GM23338 (cell line): ENCODE measurements around the gene GPC5. TPM values are rescaled to one million over a fixed set of nuclear protein-coding genes. Genes with fewer than 3 reads are reported as not detected.

Experiments used
- ATAC-seq: fragments of 200-7000 bp; cut with Tn5 transposase; 3 replicates; pipeline ENCODE4 v1.9.1; 2020
- DNase-seq: peaks from one replicate; pipeline ENCODE4 v3.0.0-alpha.2; 2015; ENCODE audit warnings: low spot score
- H2AFZ ChIP-seq: fragments of 200-600 bp; sonication (generic); 2 replicates; pipeline ENCODE4 v1.8.0; 2016; ENCODE audit warnings: antibody characterized with exemption, mild to moderate bottlenecking, moderate library complexity
- H3F3A ChIP-seq: fragments of 200-600 bp; sonication (generic); replicated peaks from 2 replicates; pipeline ENCODE4 v1.8.0; 2017; ENCODE audit warnings: antibody characterized with exemption, mixed run types, low read depth
- H3K27ac ChIP-seq: fragments of 200-600 bp; sonication (generic); 2 replicates; pipeline ENCODE4 v1.6.1; 2016; ENCODE audit warnings: low read depth
- H3K27me3 ChIP-seq: fragments of 200-600 bp; sonication (generic); 2 replicates; pipeline ENCODE4 v1.8.0; 2016; ENCODE audit warnings: mild to moderate bottlenecking, mixed run types, moderate library complexity; ENCODE audit not compliant: insufficient read depth
- H3K36me3 ChIP-seq: fragments of 200-600 bp; sonication (generic); 2 replicates; pipeline ENCODE4 v1.8.0; 2016; ENCODE audit warnings: mild to moderate bottlenecking; ENCODE audit not compliant: insufficient read depth
- H3K4me1 ChIP-seq: fragments of 200-600 bp; sonication (generic); 2 replicates; pipeline ENCODE4 v1.8.0; 2016; ENCODE audit warnings: mild to moderate bottlenecking, moderate library complexity; ENCODE audit not compliant: insufficient read depth
- H3K4me2 ChIP-seq: fragments of 200-600 bp; sonication (generic); 2 replicates; pipeline ENCODE4 v1.7.1; 2017; ENCODE audit warnings: mixed run types
- H3K4me3 ChIP-seq: fragments of 200-600 bp; sonication (generic); 2 replicates; pipeline ENCODE4 v1.6.1; 2016; ENCODE audit warnings: mixed run types
- H3K79me2 ChIP-seq: fragments of 200-600 bp; sonication (generic); replicated peaks from 2 replicates; pipeline ENCODE4 v1.8.0; 2017; ENCODE audit warnings: mild to moderate bottlenecking; ENCODE audit not compliant: insufficient read depth
- H3K9me2 ChIP-seq: fragments of 200-600 bp; sonication (generic); 2 replicates; pipeline ENCODE4 v1.8.0; 2017; ENCODE audit not compliant: insufficient read depth
- H4K20me1 ChIP-seq: fragments of 200-600 bp; sonication (generic); replicated peaks from 2 replicates; pipeline ENCODE4 v1.8.0; 2017; ENCODE audit warnings: mild to moderate bottlenecking; ENCODE audit not compliant: insufficient read depth
- H3K27ac Mint-ChIP-seq: 2 replicates; pipeline ENCODE4 v1.8.0; 2020; ENCODE audit warnings: inconsistent platforms, mild to moderate bottlenecking, moderate library complexity, mixed read lengths
- H3K27me3 Mint-ChIP-seq: 3 replicates; pipeline ENCODE4 v1.8.0; 2022; ENCODE audit warnings: low read depth, mild to moderate bottlenecking, moderate library complexity, mixed read lengths, inconsistent platforms; ENCODE audit not compliant: insufficient read depth, poor library complexity
- H3K36me3 Mint-ChIP-seq: 3 replicates; pipeline ENCODE4 v1.8.0; 2021; ENCODE audit warnings: low read depth, mild to moderate bottlenecking, inconsistent platforms, moderate library complexity, mixed read lengths
- H3K4me1 Mint-ChIP-seq: 3 replicates; pipeline ENCODE4 v1.8.0; 2020; ENCODE audit warnings: mild to moderate bottlenecking, inconsistent platforms, mixed read lengths
- H3K4me3 Mint-ChIP-seq: 3 replicates; pipeline ENCODE4 v1.8.0; 2021; ENCODE audit warnings: moderate library complexity, mild to moderate bottlenecking, inconsistent platforms, mixed read lengths
- H3K9me3 Mint-ChIP-seq: 3 replicates; pipeline ENCODE4 v1.8.0; 2020; ENCODE audit warnings: moderate library complexity, mild to moderate bottlenecking, inconsistent platforms, mixed read lengths
- CREB1 ChIP-seq: fragments of 250-450 bp; sonication (Bioruptor Pico); IDR thresholded peaks from 2 replicates; pipeline ENCODE4 v1.5.0; 2020; ENCODE audit warnings: low read depth, mild to moderate bottlenecking, moderate library complexity
- CTCF ChIP-seq, 2 experiments: fragments of 200-600 bp in 1 of 2; sonication (generic) in 1 of 2; conservative IDR thresholded peaks; 2 replicates each; pipeline versions ENCODE4 v1.5.1 to v1.6.1; 2016 to 2017; ENCODE audit warnings: antibody characterized with exemption in 2 of 2, low read depth in 2 of 2, mild to moderate bottlenecking in 2 of 2, moderate library complexity in 1 of 2
- ETS1 ChIP-seq: IDR thresholded peaks from 2 replicates; pipeline ENCODE4 v1.6.1; 2016; ENCODE audit warnings: antibody characterized with exemption
- EZH2 ChIP-seq: fragments of 200-600 bp; sonication (generic); IDR thresholded peaks from one replicate; pipeline ENCODE4 v1.8.0; 2017; ENCODE audit warnings: antibody characterized with exemption, mild to moderate bottlenecking, low read depth; ENCODE audit not compliant: unreplicated experiment
- EZH2phosphoT487 ChIP-seq: fragments of 200-600 bp; sonication (generic); IDR thresholded peaks from one replicate; pipeline ENCODE4 v1.8.1; 2018; ENCODE audit warnings: antibody characterized with exemption; ENCODE audit not compliant: unreplicated experiment
- JUNB ChIP-seq: IDR thresholded peaks from one replicate; pipeline ENCODE4 v1.6.1; 2016; ENCODE audit warnings: antibody characterized with exemption; ENCODE audit not compliant: unreplicated experiment
- POLR2AphosphoS5 ChIP-seq: IDR thresholded peaks from 2 replicates; pipeline ENCODE4 v1.6.1; 2016; ENCODE audit warnings: antibody characterized with exemption, low read depth
- STAT1 ChIP-seq: IDR thresholded peaks from one replicate; pipeline ENCODE4 v1.6.1; 2016; ENCODE audit warnings: antibody characterized with exemption; ENCODE audit not compliant: unreplicated experiment
- ZNF114 ChIP-seq: fragments of 250-450 bp; sonication (Bioruptor Pico); IDR thresholded peaks from 2 replicates; pipeline ENCODE4 v1.5.0; 2020; ENCODE audit warnings: mild to moderate bottlenecking, moderate library complexity
- ZNF331 ChIP-seq: fragments of 250-450 bp; sonication (Bioruptor Pico); IDR thresholded peaks from 2 replicates; pipeline ENCODE4 v1.5.0; 2020; ENCODE audit warnings: low read depth, mild to moderate bottlenecking, moderate library complexity
- ZNF462 ChIP-seq: fragments of 250-450 bp; sonication (Bioruptor Pico); IDR thresholded peaks from 2 replicates; pipeline ENCODE4 v1.5.0; 2020; ENCODE audit warnings: mild to moderate bottlenecking, moderate library complexity
- polyA plus RNA-seq: library from polyadenylated mRNA; unstranded; fragments of >200 nt; fragmentation: Nextera tagmentation; extraction: Ambion mirVana; gene quantifications from 2 replicates; pipeline ENCODE4 v1.2.1, GENCODE V29; 2016
- total RNA-seq: library from RNA; depleted of rRNA; stranded (reverse); fragments of >200 nt; shearing (Covaris generic); gene quantifications from 2 replicates; pipeline ENCODE4 v1.2.3, GENCODE V29; 2014
- TF ChIP-seq, protein P1 (sequence below): IDR thresholded peaks from one replicate; pipeline ENCODE4 v1.6.1; 2018; ENCODE audit warnings: antibody characterized with exemption; ENCODE audit not compliant: unreplicated experiment

GPC5 gene
- total and polyA plus RNA-seq, 2 experiments from 2014 or later, result 0.95 to 1.1 TPM

DNA sequence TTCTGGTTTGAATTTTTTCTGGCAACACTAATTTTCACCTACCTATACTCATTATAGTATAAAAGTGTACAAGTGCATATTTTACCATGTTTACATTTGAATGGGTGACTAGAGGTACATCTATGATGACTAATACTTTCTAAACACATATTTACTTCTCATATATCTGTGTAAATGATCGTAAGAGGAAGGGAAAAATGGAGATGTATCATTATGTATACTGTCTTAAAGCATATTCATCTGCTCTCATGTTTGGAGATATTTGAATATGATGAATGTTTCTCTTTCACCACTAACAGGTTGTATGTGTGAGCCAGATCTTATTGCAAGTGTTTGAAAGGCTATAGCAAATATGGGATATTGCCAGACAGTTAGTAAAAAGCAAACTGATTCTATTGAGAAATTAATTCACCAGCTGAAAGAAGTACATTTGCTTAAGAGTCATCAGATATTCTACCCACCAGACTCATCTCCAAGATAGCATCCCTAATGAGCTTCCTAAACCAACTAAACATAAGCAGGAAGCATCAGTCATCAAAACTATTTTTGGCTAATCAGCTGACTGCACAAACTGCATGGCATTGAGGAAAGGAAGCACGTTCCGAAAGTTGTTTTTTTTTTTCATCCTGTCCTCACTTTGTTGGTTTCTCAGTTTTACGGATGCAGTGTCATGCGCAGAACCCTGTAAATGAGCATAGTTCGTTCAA lies 738.2 kb downstream of the GPC5 start:
- H3F3A ChIP-seq, result no peaks in the 10 kb centered on the region
- H3K4me3 Mint-ChIP-seq, result no peak overlapping the region
- no peak overlapping the region for H3K4me3 ChIP-seq
- no peaks in the 10 kb centered on the region for H3K36me3 ChIP-seq
- no peak overlapping the region for H2AFZ ChIP-seq
- H3K4me1 ChIP-seq, result no peaks in the 10 kb centered on the region
- peaks cover 2% of the 10 kb centered on the region for H3K27me3 Mint-ChIP-seq
- H4K20me1 ChIP-seq, result no peaks in the 10 kb centered on the region
- no peak for ATAC-seq
- no peak overlapping the region for H3K27ac ChIP-seq
- H3K79me2 ChIP-seq, result no peaks in the 10 kb centered on the region
- no peaks in the 10 kb centered on the region for H3K9me2 ChIP-seq
- H3K4me2 ChIP-seq, result no peak overlapping the region
- no peak overlapping the region for H3K27ac Mint-ChIP-seq
- no peak for TF ChIP-seq ETS1
- no peak for TF ChIP-seq JUNB
- TF ChIP-seq, protein P1, sequence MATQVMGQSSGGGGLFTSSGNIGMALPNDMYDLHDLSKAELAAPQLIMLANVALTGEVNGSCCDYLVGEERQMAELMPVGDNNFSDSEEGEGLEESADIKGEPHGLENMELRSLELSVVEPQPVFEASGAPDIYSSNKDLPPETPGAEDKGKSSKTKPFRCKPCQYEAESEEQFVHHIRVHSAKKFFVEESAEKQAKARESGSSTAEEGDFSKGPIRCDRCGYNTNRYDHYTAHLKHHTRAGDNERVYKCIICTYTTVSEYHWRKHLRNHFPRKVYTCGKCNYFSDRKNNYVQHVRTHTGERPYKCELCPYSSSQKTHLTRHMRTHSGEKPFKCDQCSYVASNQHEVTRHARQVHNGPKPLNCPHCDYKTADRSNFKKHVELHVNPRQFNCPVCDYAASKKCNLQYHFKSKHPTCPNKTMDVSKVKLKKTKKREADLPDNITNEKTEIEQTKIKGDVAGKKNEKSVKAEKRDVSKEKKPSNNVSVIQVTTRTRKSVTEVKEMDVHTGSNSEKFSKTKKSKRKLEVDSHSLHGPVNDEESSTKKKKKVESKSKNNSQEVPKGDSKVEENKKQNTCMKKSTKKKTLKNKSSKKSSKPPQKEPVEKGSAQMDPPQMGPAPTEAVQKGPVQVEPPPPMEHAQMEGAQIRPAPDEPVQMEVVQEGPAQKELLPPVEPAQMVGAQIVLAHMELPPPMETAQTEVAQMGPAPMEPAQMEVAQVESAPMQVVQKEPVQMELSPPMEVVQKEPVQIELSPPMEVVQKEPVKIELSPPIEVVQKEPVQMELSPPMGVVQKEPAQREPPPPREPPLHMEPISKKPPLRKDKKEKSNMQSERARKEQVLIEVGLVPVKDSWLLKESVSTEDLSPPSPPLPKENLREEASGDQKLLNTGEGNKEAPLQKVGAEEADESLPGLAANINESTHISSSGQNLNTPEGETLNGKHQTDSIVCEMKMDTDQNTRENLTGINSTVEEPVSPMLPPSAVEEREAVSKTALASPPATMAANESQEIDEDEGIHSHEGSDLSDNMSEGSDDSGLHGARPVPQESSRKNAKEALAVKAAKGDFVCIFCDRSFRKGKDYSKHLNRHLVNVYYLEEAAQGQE, result no peak
- no peak for TF ChIP-seq EZH2
- TF ChIP-seq EZH2phosphoT487, result no peak
- no peak for TF ChIP-seq ZNF114
- no peak for TF ChIP-seq CTCF (conservative IDR thresholded peaks at IDR 0.05; ENCODE audit: low read depth in 2 of 2)
- TF ChIP-seq ZNF462 (CRISPR knock-in tag), result no peak
- TF ChIP-seq STAT1, result no peak
- TF ChIP-seq CREB1 (CRISPR knock-in tag), result no peak
- no peak for TF ChIP-seq ZNF331 (CRISPR knock-in tag)
- no peak for TF ChIP-seq POLR2AphosphoS5
- no peak for DNase-seq
- no peaks in the 10 kb centered on the region for H3K27me3 ChIP-seq
- no peaks in the 10 kb centered on the region for H3K36me3 Mint-ChIP-seq
- H3K9me3 Mint-ChIP-seq, result no peaks in the 10 kb centered on the region
- no peaks in the 10 kb centered on the region for H3K4me1 Mint-ChIP-seq
